Measurements from ENCODE around the gene GLA. TPM values are rescaled to one million over a fixed set of nuclear protein-coding genes. Genes with fewer than 3 reads are reported as not detected.

GLA gene
- total RNA-seq, 1 donor from 2014 or later, result 36.7 TPM

- Mint-ChIP-seq H3K27ac (no peak overlapping the region), H3K27me3 (no peaks in the 10 kb centered on the region), H3K36me3 (ENCODE audit: insufficient read depth) (no peaks in the 10 kb centered on the region), H3K4me3 (ENCODE audit: low read depth) (no peak overlapping the region), H3K4me1 (ENCODE audit: low read depth) (no peaks in the 10 kb centered on the region), H3K9me3 (ENCODE audit: low read depth) (peaks cover 3% of the 10 kb centered on the region)
- TF ChIP-seq, protein P1, sequence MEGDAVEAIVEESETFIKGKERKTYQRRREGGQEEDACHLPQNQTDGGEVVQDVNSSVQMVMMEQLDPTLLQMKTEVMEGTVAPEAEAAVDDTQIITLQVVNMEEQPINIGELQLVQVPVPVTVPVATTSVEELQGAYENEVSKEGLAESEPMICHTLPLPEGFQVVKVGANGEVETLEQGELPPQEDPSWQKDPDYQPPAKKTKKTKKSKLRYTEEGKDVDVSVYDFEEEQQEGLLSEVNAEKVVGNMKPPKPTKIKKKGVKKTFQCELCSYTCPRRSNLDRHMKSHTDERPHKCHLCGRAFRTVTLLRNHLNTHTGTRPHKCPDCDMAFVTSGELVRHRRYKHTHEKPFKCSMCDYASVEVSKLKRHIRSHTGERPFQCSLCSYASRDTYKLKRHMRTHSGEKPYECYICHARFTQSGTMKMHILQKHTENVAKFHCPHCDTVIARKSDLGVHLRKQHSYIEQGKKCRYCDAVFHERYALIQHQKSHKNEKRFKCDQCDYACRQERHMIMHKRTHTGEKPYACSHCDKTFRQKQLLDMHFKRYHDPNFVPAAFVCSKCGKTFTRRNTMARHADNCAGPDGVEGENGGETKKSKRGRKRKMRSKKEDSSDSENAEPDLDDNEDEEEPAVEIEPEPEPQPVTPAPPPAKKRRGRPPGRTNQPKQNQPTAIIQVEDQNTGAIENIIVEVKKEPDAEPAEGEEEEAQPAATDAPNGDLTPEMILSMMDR (IDR thresholded peaks at IDR 0.05; ENCODE audit: unreplicated experiment), result no peak
- no peak for DNase-seq (ENCODE audit: low spot score, unreplicated experiment)
Observed at GRCh38 chrX:101385026-101385684, 22.6 kb downstream of the GLA start.

DNA sequence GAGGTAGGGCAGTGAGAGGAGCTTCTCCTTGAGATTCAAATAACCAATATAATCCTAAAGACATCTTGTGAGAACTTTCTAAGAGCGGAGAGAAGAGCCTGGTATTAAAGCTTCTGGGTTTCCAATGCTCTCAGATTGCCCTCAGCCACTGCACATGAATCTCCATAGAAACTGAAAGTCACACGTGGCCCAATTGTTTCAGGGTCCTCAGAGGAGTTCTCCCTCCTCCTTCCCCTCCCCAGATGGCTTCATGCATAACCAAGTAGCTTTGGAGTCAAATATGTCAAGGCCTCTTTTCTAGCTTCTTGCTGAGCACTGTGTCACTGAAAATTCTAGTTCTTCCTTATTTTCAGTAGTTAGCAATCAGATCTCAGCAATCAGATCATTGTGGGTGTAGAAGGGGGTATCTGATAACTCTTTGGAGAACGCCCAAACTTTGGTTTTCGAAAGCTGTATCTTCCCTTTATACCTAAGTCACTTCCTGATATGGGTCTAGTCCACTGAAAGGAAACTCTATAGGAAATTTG, 24.0 kb downstream of the GLA start:
- H3K4me1 Mint-ChIP-seq (ENCODE audit: low read depth), result no peaks in the 10 kb centered on the region
- H3K36me3 Mint-ChIP-seq (ENCODE audit: insufficient read depth), result no peaks in the 10 kb centered on the region
- H3K9me3 Mint-ChIP-seq (ENCODE audit: low read depth), result peaks cover 8% of the 10 kb centered on the region
- TF ChIP-seq, protein P1 (IDR thresholded peaks at IDR 0.05; ENCODE audit: unreplicated experiment), result no peak
- no peak for DNase-seq (ENCODE audit: low spot score, unreplicated experiment)
- no peak overlapping the region for H3K27ac Mint-ChIP-seq
- H3K4me3 Mint-ChIP-seq (ENCODE audit: low read depth), result no peak overlapping the region
- H3K27me3 Mint-ChIP-seq, result no peaks in the 10 kb centered on the region

GRCh38 chrX:101377547-101377946, 30.2 kb downstream of the GLA start:
- Mint-ChIP-seq H3K36me3 (ENCODE audit: insufficient read depth) (no peaks in the 10 kb centered on the region), H3K9me3 (ENCODE audit: low read depth) (peaks cover 12% of the 10 kb centered on the region), H3K4me1 (ENCODE audit: low read depth) (no peaks in the 10 kb centered on the region), H3K4me3 (ENCODE audit: low read depth) (no peak overlapping the region), H3K27ac (no peak overlapping the region), H3K27me3 (no peaks in the 10 kb centered on the region)
- DNase-seq (ENCODE audit: low spot score, unreplicated experiment), result no peak
- TF ChIP-seq, protein P1 (IDR thresholded peaks at IDR 0.05; ENCODE audit: unreplicated experiment), result no peak

- no peaks in the 10 kb centered on the region for H3K27me3 Mint-ChIP-seq
- TF ChIP-seq, protein P1 (IDR thresholded peaks at IDR 0.05; ENCODE audit: unreplicated experiment), result no peak
- no peak overlapping the region for H3K4me3 Mint-ChIP-seq (ENCODE audit: low read depth)
- no peaks in the 10 kb centered on the region for H3K4me1 Mint-ChIP-seq (ENCODE audit: low read depth)
- no peak for DNase-seq (ENCODE audit: low spot score, unreplicated experiment)
- no peaks in the 10 kb centered on the region for H3K36me3 Mint-ChIP-seq (ENCODE audit: insufficient read depth)
- peaks cover 7% of the 10 kb centered on the region for H3K9me3 Mint-ChIP-seq (ENCODE audit: low read depth)
- H3K27ac Mint-ChIP-seq, result no peak overlapping the region
Observed at GRCh38 chrX:101370888-101371504, 36.7 kb downstream of the GLA start.

- H3K4me1 Mint-ChIP-seq (ENCODE audit: low read depth), result no peaks in the 10 kb centered on the region
- no peak for DNase-seq (ENCODE audit: low spot score, unreplicated experiment)
- H3K27ac Mint-ChIP-seq, result no peak overlapping the region
- TF ChIP-seq, protein P1 (IDR thresholded peaks at IDR 0.05; ENCODE audit: unreplicated experiment), result no peak
- no peaks in the 10 kb centered on the region for H3K9me3 Mint-ChIP-seq (ENCODE audit: low read depth)
- no peaks in the 10 kb centered on the region for H3K27me3 Mint-ChIP-seq
- H3K4me3 Mint-ChIP-seq (ENCODE audit: low read depth), result no peak overlapping the region
- no peaks in the 10 kb centered on the region for H3K36me3 Mint-ChIP-seq (ENCODE audit: insufficient read depth)
Observed at GRCh38 chrX:101369687-101370086, 38.0 kb downstream of the GLA start.

All from progenitor cell of endocrine pancreas (in vitro differentiated cells).